GM18861 (cell line): ENCODE measurements around the gene AP4S1.
"Not testable (repeated sequence)": the region's sequence is repeated elsewhere in the genome, so short reads cannot be mapped to it uniquely, and the experiment has no call there.

Experiments used
- ATAC-seq: cut with Tn5 transposase; IDR thresholded peaks from one replicate; pipeline ENCODE4 v1.9.1; 2021; ENCODE audit not compliant: unreplicated experiment

The AP4S1 gene

GRCh38 chr14:31083781-31084180 lies 58.3 kb downstream of the AP4S1 start:
- no peak for ATAC-seq

GRCh38 chr14:31084385-31084784 lies 58.9 kb downstream of the AP4S1 start:
- ATAC-seq, result peak; percentile 94

GRCh38 chr14:31085027-31085426 lies 59.6 kb downstream of the AP4S1 start:
- ATAC-seq, result no peak

GRCh38 chr14:31086466-31086865 lies 61.0 kb downstream of the AP4S1 start:
- not testable (repeated sequence) for ATAC-seq

- ATAC-seq, result no peak
These were observed 65.7 kb downstream of the AP4S1 start for GRCh38 chr14:31090883-31091764.

- ATAC-seq, result no peak
These were observed 66.8 kb downstream of the AP4S1 start for GRCh38 chr14:31092160-31092708.

- not testable (repeated sequence) for ATAC-seq
These were observed 68.7 kb downstream of the AP4S1 start for GRCh38 chr14:31093884-31094839.

GRCh38 chr14:31095817-31096216 lies 70.4 kb downstream of the AP4S1 start:
- not testable (repeated sequence) for ATAC-seq

- no peak for ATAC-seq
These were observed 70.8 kb downstream of the AP4S1 start for GRCh38 chr14:31096255-31096654.

GRCh38 chr14:31097081-31097480 lies 71.6 kb downstream of the AP4S1 start:
- no peak for ATAC-seq

- ATAC-seq, result no peak
These were observed 81.3 kb downstream of the AP4S1 start for GRCh38 chr14:31106768-31107167.

- no peak for ATAC-seq
These were observed 83.8 kb downstream of the AP4S1 start for GRCh38 chr14:31109257-31109656.

GRCh38 chr14:31110872-31111271 lies 85.4 kb downstream of the AP4S1 start:
- no peak for ATAC-seq

GRCh38 chr14:31113794-31114193 lies 88.3 kb downstream of the AP4S1 start:
- ATAC-seq, result no peak

GRCh38 chr14:31118892-31119291 lies 93.4 kb downstream of the AP4S1 start:
- ATAC-seq, result no peak

GRCh38 chr14:31122098-31122611 lies 96.7 kb downstream of the AP4S1 start:
- ATAC-seq, result no peak

GRCh38 chr14:31122921-31123320 lies 97.5 kb downstream of the AP4S1 start:
- no peak for ATAC-seq

GRCh38 chr14:31124197-31124596 lies 98.7 kb downstream of the AP4S1 start:
- no peak for ATAC-seq

GRCh38 chr14:31125231-31125630 lies 99.8 kb downstream of the AP4S1 start:
- ATAC-seq, result no peak

GRCh38 chr14:31126680-31127079 lies 101.2 kb downstream of the AP4S1 start:
- no peak for ATAC-seq

- peak; percentile 67 for ATAC-seq
These were observed 102.2 kb downstream of the AP4S1 start for GRCh38 chr14:31127690-31128089.
